SK-N-MC (cell line): ENCODE results near the gene HPS4.

Experiments used
- EZH2 ChIP-seq: fragments of 200-600 bp; sonication (generic); IDR thresholded peaks from one replicate; pipeline ENCODE4 v1.6.1; 2017; ENCODE audit warnings: antibody characterized with exemption
- FOXP2 ChIP-seq: optimal IDR thresholded peaks from 2 replicates; pipeline ENCODE3; 2011; ENCODE audit warnings: mild to moderate bottlenecking, moderate library complexity; ENCODE audit not compliant: insufficient read depth; ENCODE audit errors: extremely low read length, control extremely low read depth
- POLR2AphosphoS5 ChIP-seq: IDR thresholded peaks from 2 replicates; pipeline ENCODE4 v1.6.1; 2012; ENCODE audit warnings: mild to moderate bottlenecking, low read depth, low read length, borderline replicate concordance

- TF ChIP-seq EZH2 = no peak
- TF ChIP-seq POLR2AphosphoS5 = no peak
- no peak for TF ChIP-seq FOXP2
These were observed 45.8 kb upstream of the HPS4 start for GRCh38 chr22:26529345-26529744.
